Measurements from ENCODE around the gene DNMBP. TPM values are rescaled to one million over a fixed set of nuclear protein-coding genes. Genes with fewer than 3 reads are reported as not detected.

DNMBP gene
- total and polyA plus RNA-seq, 2 of the 8 experiments (the other 6 are each of a cell fraction or from before 2014, with no cell fraction given) = 19.1 to 26.4 TPM

DNA sequence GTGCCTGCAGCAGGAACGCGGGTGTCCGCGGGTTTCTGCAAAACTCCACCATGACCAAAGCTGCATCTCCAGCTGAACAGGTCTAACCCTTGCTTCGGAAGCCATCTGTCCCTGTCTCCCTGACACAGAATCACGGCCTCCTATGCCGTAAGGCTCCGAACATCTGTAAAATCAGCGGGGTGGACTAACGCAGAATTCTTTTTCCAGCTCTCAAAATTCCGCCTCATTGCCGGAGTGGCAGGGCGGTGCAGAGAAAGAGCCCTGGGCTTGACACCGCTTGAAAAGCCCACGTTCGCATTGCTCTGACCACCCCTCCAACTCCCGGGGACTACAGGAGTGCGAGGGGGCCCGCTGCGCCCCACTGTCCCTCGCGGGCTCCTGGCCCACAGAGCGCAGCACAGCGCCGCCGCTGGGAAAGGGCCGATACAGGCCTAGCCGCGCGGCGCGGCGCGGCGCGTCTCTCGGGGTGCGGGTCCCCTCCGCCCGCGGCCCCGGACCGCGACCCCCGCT, 409 bp downstream of the DNMBP start:
- 0 out of 2 replicates have a peak overlapping the region, but pooled peaks have one; percentile 11 for H2AFZ ChIP-seq (ENCODE audit: low read length)
- H3K79me2 ChIP-seq (ENCODE audit: control insufficient read depth in 1 of 2, insufficient read depth in 2 of 2, low read length in 2 of 2) = peaks cover 0 to 20% of the 10 kb centered on the region in 2 experiments; a peak in 2 of 4 replicates
- no peak overlapping the region for H2BK5ac ChIP-seq (ENCODE audit: low read depth, low read length)
- no peak overlapping the region for H4K5ac ChIP-seq (ENCODE audit: insufficient read length, low read depth, low read length)
- 4% methylated on average over 24 of the region's 45 CpGs; no CpG with 5 or more reads in 1 of the 2 experiments for WGBS, 2 experiments (ENCODE audit: extremely low coverage in 1 of 2, insufficient coverage in 1 of 2, insufficient read length in 1 of 2, insufficient replicate concordance in 2 of 2, low coverage in 1 of 2, low lambda C conversion rate in 2 of 2, missing lambda C conversion rate in 1 of 2)
- peak overlapping the region; percentile 34 to 58 (median 52); a peak in 6 of 7 replicates for H3K9ac ChIP-seq (replicated peaks in 1 of 4; ENCODE audit: extremely low read depth in 1 of 4, low read depth in 3 of 4, low read length in 3 of 4)
- no peak overlapping the region for H3K56ac ChIP-seq (replicated peaks; ENCODE audit: insufficient read length, low read depth, low read length)
- H2BK120ac ChIP-seq (replicated peaks; ENCODE audit: low read depth, low read length) = no peak overlapping the region
- H3K4me2 ChIP-seq (ENCODE audit: insufficient read depth in 1 of 2, low read depth in 2 of 2, low read length in 2 of 2) = peak overlapping the region; percentile 75 to 93
- ChIA-PET CTCF (ENCODE audit: partially characterized antibody) (interaction anchor here (0.7 to 8.7 kb wide), 24 partner anchors 10 to 163 kb away, joined by 3 to 57 read pairs (median 4); no protein-coding TSS in a partner anchor), POLR2A (ENCODE audit: partially characterized antibody) (interaction anchor here (0.6 to 2.1 kb wide), 6 partner anchors 10 to 104 kb away, joined by 3 to 8 read pairs (median 4); no protein-coding TSS in a partner anchor)
- no peak overlapping the region; the same call in 1 of the 2 replicates for H2BK20ac ChIP-seq (ENCODE audit: low read length)
- H2BK15ac ChIP-seq (ENCODE audit: low read length) = no peak overlapping the region
- no peaks in the 10 kb centered on the region for H3K9me3 ChIP-seq (ENCODE audit: insufficient read depth in 2 of 2, low read depth in 1 of 2, low read length in 1 of 2)
- peaks cover 4% of the 10 kb centered on the region; the same call in 1 of the 2 replicates for H3K23me2 ChIP-seq (ENCODE audit: low read depth, low read length)
- no peak overlapping the region for H3K27ac ChIP-seq (ENCODE audit: low read depth, low read length)
- no peak overlapping the region for H3K23ac ChIP-seq (ENCODE audit: insufficient read length)
- H4K8ac ChIP-seq (ENCODE audit: extremely low read depth, insufficient read depth, low read length) = no peak overlapping the region
- H4K91ac ChIP-seq (replicated peaks; ENCODE audit: insufficient read length, low read length) = no peak overlapping the region
- H3K4me3 ChIP-seq (ENCODE audit: extremely low read depth in 1 of 4, insufficient read depth in 2 of 4, low read depth in 3 of 4, low read length in 4 of 4) = peak overlapping the region; percentile 50 to 80 (median 76)
- peaks cover 0 to 2% of the 10 kb centered on the region in 2 experiments for H4K20me1 ChIP-seq (replicated peaks in 1 of 2; ENCODE audit: control insufficient read depth in 1 of 2, insufficient read depth in 2 of 2, low read length in 2 of 2)
- H3K18ac ChIP-seq (ENCODE audit: extremely low read depth, low read length) = no peak overlapping the region
- no peak overlapping the region for H2BK12ac ChIP-seq (ENCODE audit: low read depth, low read length)
- no peak overlapping the region for H3K14ac ChIP-seq (ENCODE audit: insufficient read length)
- no peak overlapping the region for H2AK5ac ChIP-seq (ENCODE audit: low read depth, low read length)
- H3K4me1 ChIP-seq (replicated peaks in 1 of 4; ENCODE audit: control insufficient read depth in 3 of 4, insufficient read depth in 4 of 4, low read length in 3 of 4) = peaks cover 4 to 11% (median 6%) of the 10 kb centered on the region in 4 experiments; a peak in 5 of 7 replicates
- H3K79me1 ChIP-seq (ENCODE audit: low read depth, low read length) = no peaks in the 10 kb centered on the region; the same call in 1 of the 2 replicates
- DNase-seq (ENCODE audit: low read depth in 1 of 2, low spot score in 2 of 2) (no peak), FAIRE-seq (no peak)
- TF ChIP-seq RAD21 (IDR thresholded peaks at IDR 0.05 in 1 of 2, conservative IDR thresholded peaks at IDR 0.05 in 1 of 2; ENCODE audit: low read depth in 2 of 2, low read length in 2 of 2) (peak in 1 of 2 experiments; percentile 24; a peak in 2 of 4 replicates), KDM4A (IDR thresholded peaks at IDR 0.05; ENCODE audit: low read depth, low read length, severe bottlenecking) (peak; percentile 82), HDAC2 (IDR thresholded peaks at IDR 0.05; ENCODE audit: borderline replicate concordance in 1 of 2, low read depth in 2 of 2, low read length in 2 of 2) (peak; percentile 2 to 63; a peak in 1 of 4 replicates), SAP30 (IDR thresholded peaks at IDR 0.05; ENCODE audit: insufficient read depth, insufficient replicate concordance, low read length) (no peak), SIN3A (conservative IDR thresholded peaks at IDR 0.05 in 1 of 2, IDR thresholded peaks at IDR 0.05 in 1 of 2; ENCODE audit: low read depth in 1 of 2, low read length in 2 of 2) (peak; percentile 18 to 20; a peak in 1 of 4 replicates), CTCF (IDR thresholded peaks at IDR 0.05; ENCODE audit: control extremely low read depth in 1 of 3, insufficient read depth in 1 of 3, low read depth in 1 of 3, low read length in 3 of 3) (peak; percentile 29 to 41 (median 36); a peak in 3 of 4 replicates)
- no peak overlapping the region for H3K4ac ChIP-seq (replicated peaks; ENCODE audit: insufficient read length, low read depth, low read length)
- no peaks in the 10 kb centered on the region; a peak in 2 of 7 replicates for H3K27me3 ChIP-seq (replicated peaks in 1 of 4; ENCODE audit: control insufficient read depth in 3 of 4, extremely low read depth in 1 of 4, insufficient read depth in 3 of 4, low read length in 3 of 4)
- no peaks in the 10 kb centered on the region for H3K36me3 ChIP-seq (ENCODE audit: control insufficient read depth in 2 of 4, insufficient read depth in 4 of 4, low read length in 3 of 4)

Measured in H1 (cell line).